Activated T-cell treated with anti-CD3 and anti-CD28 coated beads for 1 hour (primary cell): ENCODE measurements around the gene STAT1.
"Not testable (repeated sequence)": the region's sequence is repeated elsewhere in the genome, so short reads cannot be mapped to it uniquely, and the experiment has no call there.

Experiments
- DNase-seq: peaks from one replicate; pipeline ENCODE4 v3.0.0-alpha.2; 2020; ENCODE audit warnings: low read depth

Gene STAT1

DNA sequence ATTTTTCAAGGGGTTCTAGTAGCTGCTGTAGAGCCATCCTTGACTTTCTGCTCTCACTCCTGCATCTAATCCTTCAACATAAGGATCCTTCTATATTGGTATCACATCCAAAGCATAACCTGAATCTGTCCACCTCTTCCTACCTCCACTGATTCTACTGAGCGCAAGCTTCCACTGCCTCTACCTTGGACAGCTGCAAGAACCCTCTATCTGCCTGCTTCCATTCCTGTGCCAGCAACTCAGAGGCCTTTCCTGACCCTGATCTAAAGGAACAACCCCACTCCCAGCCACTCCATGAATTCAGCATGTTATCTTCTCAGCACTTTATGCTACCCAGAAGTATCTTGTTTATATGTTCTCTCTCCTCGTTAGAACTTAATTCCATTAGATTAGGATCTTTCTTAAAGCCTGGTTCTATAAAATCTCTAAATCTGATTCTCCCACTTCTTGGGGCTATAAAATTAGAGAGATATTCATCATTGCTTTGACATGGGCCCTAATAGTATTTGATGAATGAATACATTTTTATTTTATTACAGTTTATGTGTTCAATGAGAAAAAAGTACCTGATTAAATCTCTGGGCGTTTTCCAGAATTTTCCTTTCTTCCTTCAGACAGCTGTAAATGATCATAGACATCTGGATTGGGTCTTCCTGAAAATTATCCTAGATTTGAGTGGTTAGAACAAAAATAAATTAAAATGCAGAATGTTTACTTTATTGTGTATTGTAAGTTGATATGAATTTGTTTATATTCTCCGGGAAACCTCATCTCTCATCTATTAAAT, 6.8 kb downstream of the STAT1 start:
- no peak for DNase-seq

- DNase-seq = no peak
Observed at GRCh38 chr2:191006297-191006696, 7.7 kb downstream of the STAT1 start.

DNA sequence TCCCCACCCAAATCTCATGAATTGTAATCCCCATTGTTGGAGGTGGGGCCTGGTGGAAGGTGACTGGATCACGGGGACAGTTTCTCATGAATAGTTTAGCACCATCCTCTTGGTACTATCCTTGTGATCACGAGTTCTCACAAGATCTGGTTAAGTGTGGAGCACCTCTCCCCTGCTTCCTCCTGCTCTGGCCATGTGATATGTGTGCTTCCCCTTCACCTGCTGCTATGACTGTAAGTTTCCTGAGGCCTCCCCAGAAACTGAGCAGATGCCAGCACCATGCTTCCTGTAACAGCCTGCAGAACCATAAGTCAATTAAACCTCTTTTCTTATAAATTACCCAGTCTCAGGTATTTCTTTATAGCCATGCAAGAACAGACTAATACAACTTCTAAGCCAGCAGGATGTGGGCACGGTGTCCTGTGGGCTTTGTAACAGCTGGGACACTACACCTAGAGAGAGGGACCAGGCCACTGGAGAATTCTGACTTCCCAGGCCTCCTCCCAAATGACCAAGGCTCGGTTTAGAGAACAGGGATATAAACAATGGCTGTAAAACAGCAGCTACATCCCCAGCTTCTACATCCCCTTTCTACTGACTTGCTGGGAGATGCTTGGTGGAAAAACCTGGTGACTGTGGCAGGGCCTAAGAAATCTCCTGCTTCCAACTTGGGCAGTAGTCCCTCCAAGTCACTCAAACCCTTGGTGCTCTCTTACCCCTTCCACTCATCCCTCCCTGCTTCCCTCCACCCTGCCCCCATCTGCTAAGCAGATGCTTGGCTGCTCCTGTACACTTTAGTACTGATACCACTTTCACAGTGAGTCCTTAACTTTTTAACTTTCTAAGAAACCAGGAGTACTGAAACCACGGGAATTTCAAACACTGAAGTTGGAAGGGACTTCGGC, 10.3 kb downstream of the STAT1 start:
- no peak for DNase-seq

- DNase-seq = no peak
Observed at GRCh38 chr2:191001624-191002023, 12.3 kb downstream of the STAT1 start.

DNA sequence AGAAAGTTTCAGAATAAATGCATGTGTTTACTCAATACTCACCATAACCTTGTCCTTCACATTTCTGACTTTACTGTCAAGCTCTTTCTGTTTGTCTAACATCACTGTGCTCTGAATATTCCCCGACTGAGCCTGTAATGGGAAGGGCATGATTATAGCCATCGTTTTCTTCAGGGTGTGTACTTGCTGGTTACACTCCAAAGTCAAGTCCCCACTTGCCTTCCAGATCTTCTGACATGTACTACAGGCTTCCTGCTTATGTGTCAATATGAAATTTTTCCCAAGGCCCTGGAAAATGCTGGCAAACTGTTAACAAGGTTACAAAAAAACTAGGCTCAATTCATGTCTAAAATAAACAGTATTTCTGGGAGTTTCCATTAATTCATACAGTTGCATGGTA, 12.9 kb downstream of the STAT1 start:
- DNase-seq = no peak

GRCh38 chr2:190999949-191000665, 13.9 kb downstream of the STAT1 start:
- DNase-seq = no peak

GRCh38 chr2:190999058-190999457, 14.9 kb downstream of the STAT1 start:
- no peak for DNase-seq

DNA sequence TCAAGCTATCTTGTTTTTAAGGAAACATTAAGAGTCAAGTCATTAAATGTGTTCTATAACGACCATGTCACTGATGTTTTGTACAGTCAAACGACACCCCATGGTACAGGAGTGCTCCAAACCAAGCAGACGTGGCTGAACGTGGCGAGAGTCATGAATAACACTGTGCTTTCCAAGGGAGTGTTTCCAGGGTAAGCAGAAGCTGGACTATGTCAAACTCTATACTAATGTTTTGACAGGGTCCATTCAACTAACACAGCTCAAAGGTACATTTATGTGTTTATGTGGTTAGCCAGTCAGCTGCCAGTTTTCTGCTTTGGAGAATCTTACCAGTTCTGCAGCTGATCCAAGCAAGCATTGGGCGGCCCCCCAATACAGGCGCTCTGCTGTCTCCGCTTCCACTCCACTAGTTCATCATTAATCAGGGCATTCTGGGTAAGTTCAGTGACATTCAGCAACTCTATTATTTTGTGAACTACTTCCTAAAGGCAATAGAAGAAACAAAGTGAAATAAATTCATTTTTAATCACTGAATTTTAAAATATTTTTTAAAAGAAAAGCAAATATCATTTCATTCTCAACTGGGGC, 16.4 kb downstream of the STAT1 start:
- DNase-seq = no peak

- no peak for DNase-seq
Observed at GRCh38 chr2:190996947-190997346, 17.0 kb downstream of the STAT1 start.

- DNase-seq = no peak
Observed at GRCh38 chr2:190996338-190996946, 17.5 kb downstream of the STAT1 start.

GRCh38 chr2:190995315-190995714, 18.7 kb downstream of the STAT1 start:
- DNase-seq = not testable (repeated sequence)

- no peak for DNase-seq
Observed at GRCh38 chr2:190994148-190994547, 19.8 kb downstream of the STAT1 start.

DNA sequence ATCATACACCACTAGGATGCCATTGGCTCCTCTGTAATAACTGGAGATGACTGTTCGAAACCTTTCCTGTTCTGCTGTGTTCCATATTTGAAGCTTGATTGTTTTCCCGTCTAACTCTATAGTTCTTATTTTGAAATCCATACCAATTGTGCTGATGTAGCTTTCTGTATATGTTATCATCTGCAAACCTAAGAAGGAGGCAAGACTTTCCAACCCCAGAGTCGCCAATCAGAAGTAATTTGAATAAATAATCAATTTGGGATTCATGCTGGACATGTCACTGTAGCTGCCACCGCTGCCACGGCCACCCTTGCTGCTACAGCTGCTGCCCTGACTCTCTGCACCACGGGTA, 20.7 kb downstream of the STAT1 start:
- no peak for DNase-seq

- DNase-seq = no peak
Observed at GRCh38 chr2:190990132-190990531, 23.8 kb downstream of the STAT1 start.

DNA sequence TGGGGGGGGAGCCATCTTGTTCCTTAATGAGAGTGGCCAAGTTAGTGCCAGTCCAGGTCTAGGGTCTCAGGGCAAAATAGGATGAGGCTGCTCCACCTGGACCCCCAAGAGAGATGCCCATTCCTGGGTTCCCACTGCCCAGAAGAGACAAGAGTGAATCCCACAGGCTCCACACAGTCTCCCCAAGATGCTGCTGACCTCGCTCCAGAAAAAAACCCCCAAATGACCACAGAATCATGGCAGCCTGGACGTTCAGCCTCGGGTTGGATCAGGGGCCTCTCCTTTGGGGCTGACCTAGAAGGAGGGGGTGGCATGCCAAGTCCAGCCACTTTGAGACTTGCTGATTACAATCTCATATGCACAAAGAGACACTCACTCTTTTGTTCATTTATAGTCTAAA, 25.1 kb downstream of the STAT1 start:
- DNase-seq = no peak

- no peak for DNase-seq
Observed at GRCh38 chr2:190987938-190988337, 26.0 kb downstream of the STAT1 start.

GRCh38 chr2:190987116-190987515, 26.9 kb downstream of the STAT1 start:
- no peak for DNase-seq

- DNase-seq = no peak
Observed at GRCh38 chr2:190986221-190986953, 27.6 kb downstream of the STAT1 start.

- DNase-seq = no peak
Observed at GRCh38 chr2:190984595-190984994, 29.4 kb downstream of the STAT1 start.

- no peak for DNase-seq
Observed at GRCh38 chr2:190982262-190983034, 31.5 kb downstream of the STAT1 start.
